Measurements from ENCODE around the gene MARVELD2.

DNA sequence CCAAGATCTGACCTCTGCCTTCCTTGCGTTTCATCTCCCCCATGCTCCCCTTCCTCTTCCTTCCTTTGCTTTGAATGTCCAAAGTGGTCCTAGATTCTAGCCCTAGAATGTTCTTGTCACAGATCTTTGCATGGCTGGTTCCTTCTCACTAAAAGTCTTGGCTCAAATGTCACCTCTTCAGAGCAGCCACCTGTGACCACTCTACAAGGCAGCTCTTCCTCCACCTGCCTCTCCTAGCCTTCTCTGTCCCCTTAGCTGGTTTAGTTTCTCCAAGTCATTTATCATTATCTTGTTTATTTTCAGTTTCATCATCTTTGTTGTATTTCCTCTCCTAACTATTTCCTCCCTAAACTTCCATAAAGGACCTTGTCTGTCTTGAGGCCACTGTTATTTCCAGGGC lies 70.6 kb downstream of the MARVELD2 start:
- TF ChIP-seq EZH2phosphoT487 (IDR thresholded peaks at IDR 0.05; ENCODE audit: borderline replicate concordance, low read length) (no peak), EZH2 (IDR thresholded peaks at IDR 0.05; ENCODE audit: low read length, unreplicated experiment) (no peak)

All from PC-3 (cell line).